C4-2B (cell line): ENCODE measurements around the gene EFNA5.

ENCODE experiments used
- ZFX ChIP-seq: fragments of 450-650 bp; IDR thresholded peaks from 2 replicates; pipeline ENCODE4 v1.6.1; 2017
- TF ChIP-seq, protein P1 (sequence below): fragments of 450-650 bp; conservative IDR thresholded peaks from 2 replicates; pipeline ENCODE4 v1.5.1; 2017; ENCODE audit warnings: mild to moderate bottlenecking

DNA sequence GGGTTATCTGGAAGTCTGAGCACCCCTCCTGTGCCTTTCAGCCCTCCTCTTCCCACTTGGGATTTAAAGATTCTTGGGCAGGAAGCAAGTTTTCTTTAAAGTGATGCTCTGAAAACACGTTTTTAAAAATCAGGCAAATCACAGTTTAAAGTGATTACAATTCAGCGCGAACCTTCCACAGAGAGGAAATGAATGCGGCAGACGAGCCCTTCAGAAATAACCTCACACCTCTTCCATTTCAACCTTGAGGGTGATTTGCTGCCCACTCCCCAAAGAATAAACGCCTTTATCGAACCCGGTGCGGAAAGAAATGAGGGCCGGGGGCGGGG lies 2.3 kb upstream of the EFNA5 start:
- TF ChIP-seq, protein P1, sequence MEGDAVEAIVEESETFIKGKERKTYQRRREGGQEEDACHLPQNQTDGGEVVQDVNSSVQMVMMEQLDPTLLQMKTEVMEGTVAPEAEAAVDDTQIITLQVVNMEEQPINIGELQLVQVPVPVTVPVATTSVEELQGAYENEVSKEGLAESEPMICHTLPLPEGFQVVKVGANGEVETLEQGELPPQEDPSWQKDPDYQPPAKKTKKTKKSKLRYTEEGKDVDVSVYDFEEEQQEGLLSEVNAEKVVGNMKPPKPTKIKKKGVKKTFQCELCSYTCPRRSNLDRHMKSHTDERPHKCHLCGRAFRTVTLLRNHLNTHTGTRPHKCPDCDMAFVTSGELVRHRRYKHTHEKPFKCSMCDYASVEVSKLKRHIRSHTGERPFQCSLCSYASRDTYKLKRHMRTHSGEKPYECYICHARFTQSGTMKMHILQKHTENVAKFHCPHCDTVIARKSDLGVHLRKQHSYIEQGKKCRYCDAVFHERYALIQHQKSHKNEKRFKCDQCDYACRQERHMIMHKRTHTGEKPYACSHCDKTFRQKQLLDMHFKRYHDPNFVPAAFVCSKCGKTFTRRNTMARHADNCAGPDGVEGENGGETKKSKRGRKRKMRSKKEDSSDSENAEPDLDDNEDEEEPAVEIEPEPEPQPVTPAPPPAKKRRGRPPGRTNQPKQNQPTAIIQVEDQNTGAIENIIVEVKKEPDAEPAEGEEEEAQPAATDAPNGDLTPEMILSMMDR = no peak
- TF ChIP-seq ZFX = no peak
